OCI-LY3 (cell line): ENCODE results near the gene PCYT1A.

ENCODE experiments used
- EZH2phosphoT487 ChIP-seq: fragments of 200-600 bp; shearing (Covaris generic); IDR thresholded peaks from 2 replicates; pipeline ENCODE4 v1.6.1; 2018; ENCODE audit warnings: antibody characterized with exemption, mixed run types, low read depth
- TF ChIP-seq, protein P1 (sequence below): fragments of 200-600, 300-600 bp; sonication (generic); IDR thresholded peaks from 2 replicates; pipeline ENCODE4 v1.5.1; 2014; ENCODE audit warnings: antibody characterized with exemption, low read length, low read depth

DNA sequence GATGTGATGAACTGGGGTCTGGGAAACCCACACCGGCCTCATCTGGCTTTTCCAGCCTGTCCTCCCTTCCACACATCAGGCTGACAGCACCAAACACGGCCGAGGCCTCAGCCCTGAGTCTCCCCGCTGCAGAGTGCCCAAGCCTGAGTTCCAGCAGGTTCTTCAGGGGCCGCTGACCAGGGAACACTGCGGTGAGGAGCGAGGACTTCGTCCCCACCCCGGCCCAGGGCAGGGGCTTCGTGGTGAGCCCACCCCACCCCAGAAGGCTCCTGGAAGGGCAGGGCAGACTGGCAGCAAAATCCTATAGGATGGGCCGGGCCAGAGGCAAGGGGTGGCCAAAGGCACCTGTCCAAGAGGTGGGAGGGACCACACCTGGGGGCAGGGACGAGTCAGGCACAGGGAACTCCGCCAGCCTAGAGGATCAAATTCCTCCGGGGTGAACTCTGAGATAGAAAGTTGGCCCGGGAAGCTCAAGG, 71.4 kb downstream of the PCYT1A start, which contains the start of gene SLC51A:
- TF ChIP-seq, protein P1, sequence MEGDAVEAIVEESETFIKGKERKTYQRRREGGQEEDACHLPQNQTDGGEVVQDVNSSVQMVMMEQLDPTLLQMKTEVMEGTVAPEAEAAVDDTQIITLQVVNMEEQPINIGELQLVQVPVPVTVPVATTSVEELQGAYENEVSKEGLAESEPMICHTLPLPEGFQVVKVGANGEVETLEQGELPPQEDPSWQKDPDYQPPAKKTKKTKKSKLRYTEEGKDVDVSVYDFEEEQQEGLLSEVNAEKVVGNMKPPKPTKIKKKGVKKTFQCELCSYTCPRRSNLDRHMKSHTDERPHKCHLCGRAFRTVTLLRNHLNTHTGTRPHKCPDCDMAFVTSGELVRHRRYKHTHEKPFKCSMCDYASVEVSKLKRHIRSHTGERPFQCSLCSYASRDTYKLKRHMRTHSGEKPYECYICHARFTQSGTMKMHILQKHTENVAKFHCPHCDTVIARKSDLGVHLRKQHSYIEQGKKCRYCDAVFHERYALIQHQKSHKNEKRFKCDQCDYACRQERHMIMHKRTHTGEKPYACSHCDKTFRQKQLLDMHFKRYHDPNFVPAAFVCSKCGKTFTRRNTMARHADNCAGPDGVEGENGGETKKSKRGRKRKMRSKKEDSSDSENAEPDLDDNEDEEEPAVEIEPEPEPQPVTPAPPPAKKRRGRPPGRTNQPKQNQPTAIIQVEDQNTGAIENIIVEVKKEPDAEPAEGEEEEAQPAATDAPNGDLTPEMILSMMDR: no peak
- no peak for TF ChIP-seq EZH2phosphoT487
